ENCODE measurements around the gene CTBS. TPM values are rescaled to one million over a fixed set of nuclear protein-coding genes. Genes with fewer than 3 reads are reported as not detected.

Gene CTBS
- total and polyA plus RNA-seq, 2 experiments from 2014 or later: 4.3 to 5.1 TPM

DNA sequence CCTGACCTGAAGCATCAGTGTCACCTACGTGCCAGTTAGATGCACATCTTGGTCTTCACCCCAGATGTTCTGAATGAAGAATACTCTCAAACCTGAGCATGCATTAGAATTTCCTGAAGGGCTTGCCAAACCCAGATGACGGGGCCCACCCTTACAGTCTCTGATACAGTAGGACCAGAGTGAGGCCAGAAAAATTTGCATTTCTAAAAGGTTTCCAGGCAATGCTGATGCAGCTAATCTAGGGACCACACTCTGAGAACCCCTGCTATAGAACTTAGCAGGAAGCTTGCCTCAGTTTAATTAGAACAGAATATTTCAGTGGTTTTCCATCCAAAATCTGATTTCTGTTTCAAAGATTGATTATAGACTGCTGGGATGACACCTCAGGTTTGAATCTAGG is 9.9 kb upstream of the CTBS start:
- Mint-ChIP-seq H3K36me3 (ENCODE audit: low read depth) (peaks cover 30% of the 10 kb centered on the region), H3K27me3 (ENCODE audit: insufficient read depth, low read depth, poor library complexity) (peaks cover 6% of the 10 kb centered on the region), H3K27ac (no peak overlapping the region), H3K4me3 (no peak overlapping the region), H3K9me3 (peaks cover 34% of the 10 kb centered on the region), H3K4me1 (peaks cover 20% of the 10 kb centered on the region)
- TF ChIP-seq ZNF331 (CRISPR knock-in tag; IDR thresholded peaks at IDR 0.05; ENCODE audit: low read depth): no peak
- no peak for TF ChIP-seq EZH2 (IDR thresholded peaks at IDR 0.05; ENCODE audit: low read depth, unreplicated experiment)
- TF ChIP-seq JUNB (IDR thresholded peaks at IDR 0.05; ENCODE audit: unreplicated experiment): no peak
- no peak for TF ChIP-seq ZNF462 (CRISPR knock-in tag; IDR thresholded peaks at IDR 0.05)
- no peaks in the 10 kb centered on the region for H4K20me1 ChIP-seq (replicated peaks; ENCODE audit: insufficient read depth)
- H3K79me2 ChIP-seq (replicated peaks; ENCODE audit: insufficient read depth): no peaks in the 10 kb centered on the region
- ATAC-seq: peak; percentile 25; the same call in 1 of the 3 replicates
- H3K27ac ChIP-seq (ENCODE audit: low read depth): no peak overlapping the region
- DNase-seq (ENCODE audit: low spot score): no peak
- peak overlapping the region; percentile 84; the same call in 1 of the 2 replicates for H2AFZ ChIP-seq
- peaks cover 4% of the 10 kb centered on the region; the same call in 1 of the 2 replicates for H3K36me3 ChIP-seq (ENCODE audit: insufficient read depth)
- peaks cover 19% of the 10 kb centered on the region for H3K4me1 ChIP-seq (ENCODE audit: insufficient read depth)
- no peak overlapping the region for H3K4me3 ChIP-seq
- H3K4me2 ChIP-seq: peak overlapping the region; percentile 55
- no peaks in the 10 kb centered on the region for H3K27me3 ChIP-seq (ENCODE audit: insufficient read depth)
- H3F3A ChIP-seq (replicated peaks; ENCODE audit: low read depth): 0 out of 2 replicates have a peak, but pooled peaks cover 6% of the 10 kb centered on the region
- peaks cover 6% of the 10 kb centered on the region; the same call in 1 of the 2 replicates for H3K9me2 ChIP-seq (ENCODE audit: insufficient read depth)

GRCh38 chr1:84583648-84584047 is 9.4 kb upstream of the CTBS start:
- peaks cover 4% of the 10 kb centered on the region; the same call in 1 of the 2 replicates for H3K36me3 ChIP-seq (ENCODE audit: insufficient read depth)
- Mint-ChIP-seq H3K4me1 (peaks cover 20% of the 10 kb centered on the region), H3K4me3 (no peak overlapping the region), H3K9me3 (peaks cover 34% of the 10 kb centered on the region), H3K27ac (no peak overlapping the region), H3K27me3 (ENCODE audit: insufficient read depth, low read depth, poor library complexity) (peaks cover 6% of the 10 kb centered on the region), H3K36me3 (ENCODE audit: low read depth) (peaks cover 30% of the 10 kb centered on the region)
- H4K20me1 ChIP-seq (replicated peaks; ENCODE audit: insufficient read depth): no peaks in the 10 kb centered on the region
- no peak for TF ChIP-seq CREB1 (CRISPR knock-in tag; IDR thresholded peaks at IDR 0.05; ENCODE audit: low read depth)
- peaks cover 6% of the 10 kb centered on the region; the same call in 1 of the 2 replicates for H3K9me2 ChIP-seq (ENCODE audit: insufficient read depth)
- H3K4me2 ChIP-seq: peak overlapping the region; percentile 55; the same call in 1 of the 2 replicates
- peaks cover 19% of the 10 kb centered on the region for H3K4me1 ChIP-seq (ENCODE audit: insufficient read depth)
- no peaks in the 10 kb centered on the region for H3K27me3 ChIP-seq (ENCODE audit: insufficient read depth)
- no peaks in the 10 kb centered on the region for H3K79me2 ChIP-seq (replicated peaks; ENCODE audit: insufficient read depth)
- H3K4me3 ChIP-seq: no peak overlapping the region
- H3K27ac ChIP-seq (ENCODE audit: low read depth): no peak overlapping the region
- 0 out of 2 replicates have a peak, but pooled peaks cover 6% of the 10 kb centered on the region for H3F3A ChIP-seq (replicated peaks; ENCODE audit: low read depth)
- ATAC-seq (no peak; the same call in 2 of the 3 replicates), DNase-seq (ENCODE audit: low spot score) (no peak)
- peak overlapping the region; percentile 84; the same call in 1 of the 2 replicates for H2AFZ ChIP-seq

Data from GM23338 (cell line).